ENCODE results near the gene PPEF1. TPM values are rescaled to one million over a fixed set of nuclear protein-coding genes. Genes with fewer than 3 reads are reported as not detected.
A peak's percentile ranks its signal among the peaks of the same experiment; 100 is the strongest.

PPEF1 gene
- polyA plus RNA-seq, 1 donor from 2014 or later, result 1.5 TPM

DNA sequence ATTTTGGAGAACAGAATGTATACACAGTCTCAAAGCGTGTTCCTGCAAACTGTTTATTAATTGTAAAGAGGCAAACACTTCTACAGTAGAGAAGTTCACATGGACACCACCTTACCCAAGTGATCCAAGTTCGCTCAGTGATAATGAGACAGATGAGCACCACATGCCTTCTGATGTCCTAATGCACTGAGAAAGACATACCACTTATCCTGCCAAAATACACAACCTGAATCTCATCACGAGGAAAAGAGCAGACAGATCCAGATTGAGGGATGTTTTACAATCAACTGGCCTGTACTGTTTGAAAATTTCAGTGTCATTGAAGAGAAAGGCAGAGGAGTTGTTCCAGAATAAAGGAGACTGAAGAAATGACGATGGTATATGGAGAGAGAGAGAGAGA, 12.4 kb downstream of the PPEF1 start:
- H3F3A ChIP-seq (ENCODE audit: insufficient read depth, low read length, poor library complexity, severe bottlenecking), result no peaks in the 10 kb centered on the region
- H3K9me2 ChIP-seq (ENCODE audit: insufficient read depth, low read length), result no peaks in the 10 kb centered on the region
- H4K20me1 ChIP-seq (ENCODE audit: insufficient read depth), result no peaks in the 10 kb centered on the region
- no peaks in the 10 kb centered on the region for H3K79me2 ChIP-seq (replicated peaks; ENCODE audit: insufficient read depth, low read length)
- H3K27me3 ChIP-seq (ENCODE audit: insufficient read depth, low read depth, low read length), result no peaks in the 10 kb centered on the region
- no peak overlapping the region for H3K4me2 ChIP-seq (ENCODE audit: low read length)
- TF ChIP-seq POLR2AphosphoS5 (IDR thresholded peaks at IDR 0.05) (no peak), TAF1 (IDR thresholded peaks at IDR 0.05; ENCODE audit: low read depth) (no peak), EP300 (conservative IDR thresholded peaks at IDR 0.05; ENCODE audit: poor library complexity, severe bottlenecking) (no peak), EZH2 (IDR thresholded peaks at IDR 0.05; ENCODE audit: borderline replicate concordance, insufficient read depth, low read length, poor library complexity, severe bottlenecking) (no peak)
- TF ChIP-seq, protein P1, sequence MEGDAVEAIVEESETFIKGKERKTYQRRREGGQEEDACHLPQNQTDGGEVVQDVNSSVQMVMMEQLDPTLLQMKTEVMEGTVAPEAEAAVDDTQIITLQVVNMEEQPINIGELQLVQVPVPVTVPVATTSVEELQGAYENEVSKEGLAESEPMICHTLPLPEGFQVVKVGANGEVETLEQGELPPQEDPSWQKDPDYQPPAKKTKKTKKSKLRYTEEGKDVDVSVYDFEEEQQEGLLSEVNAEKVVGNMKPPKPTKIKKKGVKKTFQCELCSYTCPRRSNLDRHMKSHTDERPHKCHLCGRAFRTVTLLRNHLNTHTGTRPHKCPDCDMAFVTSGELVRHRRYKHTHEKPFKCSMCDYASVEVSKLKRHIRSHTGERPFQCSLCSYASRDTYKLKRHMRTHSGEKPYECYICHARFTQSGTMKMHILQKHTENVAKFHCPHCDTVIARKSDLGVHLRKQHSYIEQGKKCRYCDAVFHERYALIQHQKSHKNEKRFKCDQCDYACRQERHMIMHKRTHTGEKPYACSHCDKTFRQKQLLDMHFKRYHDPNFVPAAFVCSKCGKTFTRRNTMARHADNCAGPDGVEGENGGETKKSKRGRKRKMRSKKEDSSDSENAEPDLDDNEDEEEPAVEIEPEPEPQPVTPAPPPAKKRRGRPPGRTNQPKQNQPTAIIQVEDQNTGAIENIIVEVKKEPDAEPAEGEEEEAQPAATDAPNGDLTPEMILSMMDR (IDR thresholded peaks at IDR 0.05; ENCODE audit: poor library complexity, severe bottlenecking), result no peak
- TF ChIP-seq, protein P2, sequence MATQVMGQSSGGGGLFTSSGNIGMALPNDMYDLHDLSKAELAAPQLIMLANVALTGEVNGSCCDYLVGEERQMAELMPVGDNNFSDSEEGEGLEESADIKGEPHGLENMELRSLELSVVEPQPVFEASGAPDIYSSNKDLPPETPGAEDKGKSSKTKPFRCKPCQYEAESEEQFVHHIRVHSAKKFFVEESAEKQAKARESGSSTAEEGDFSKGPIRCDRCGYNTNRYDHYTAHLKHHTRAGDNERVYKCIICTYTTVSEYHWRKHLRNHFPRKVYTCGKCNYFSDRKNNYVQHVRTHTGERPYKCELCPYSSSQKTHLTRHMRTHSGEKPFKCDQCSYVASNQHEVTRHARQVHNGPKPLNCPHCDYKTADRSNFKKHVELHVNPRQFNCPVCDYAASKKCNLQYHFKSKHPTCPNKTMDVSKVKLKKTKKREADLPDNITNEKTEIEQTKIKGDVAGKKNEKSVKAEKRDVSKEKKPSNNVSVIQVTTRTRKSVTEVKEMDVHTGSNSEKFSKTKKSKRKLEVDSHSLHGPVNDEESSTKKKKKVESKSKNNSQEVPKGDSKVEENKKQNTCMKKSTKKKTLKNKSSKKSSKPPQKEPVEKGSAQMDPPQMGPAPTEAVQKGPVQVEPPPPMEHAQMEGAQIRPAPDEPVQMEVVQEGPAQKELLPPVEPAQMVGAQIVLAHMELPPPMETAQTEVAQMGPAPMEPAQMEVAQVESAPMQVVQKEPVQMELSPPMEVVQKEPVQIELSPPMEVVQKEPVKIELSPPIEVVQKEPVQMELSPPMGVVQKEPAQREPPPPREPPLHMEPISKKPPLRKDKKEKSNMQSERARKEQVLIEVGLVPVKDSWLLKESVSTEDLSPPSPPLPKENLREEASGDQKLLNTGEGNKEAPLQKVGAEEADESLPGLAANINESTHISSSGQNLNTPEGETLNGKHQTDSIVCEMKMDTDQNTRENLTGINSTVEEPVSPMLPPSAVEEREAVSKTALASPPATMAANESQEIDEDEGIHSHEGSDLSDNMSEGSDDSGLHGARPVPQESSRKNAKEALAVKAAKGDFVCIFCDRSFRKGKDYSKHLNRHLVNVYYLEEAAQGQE (IDR thresholded peaks at IDR 0.05; ENCODE audit: borderline replicate concordance), result no peak
- no peak overlapping the region for H3K9ac ChIP-seq (ENCODE audit: low read length)
- no peaks in the 10 kb centered on the region for H3K9me3 ChIP-seq (ENCODE audit: low read length)
- H3K4me3 ChIP-seq (ENCODE audit: low read length), result no peak overlapping the region
- H3K36me3 ChIP-seq (ENCODE audit: insufficient read depth, low read length), result no peaks in the 10 kb centered on the region
- H2AFZ ChIP-seq (ENCODE audit: low read depth, low read length), result no peak overlapping the region
- H3K27ac ChIP-seq (ENCODE audit: low read length), result no peak overlapping the region

DNA sequence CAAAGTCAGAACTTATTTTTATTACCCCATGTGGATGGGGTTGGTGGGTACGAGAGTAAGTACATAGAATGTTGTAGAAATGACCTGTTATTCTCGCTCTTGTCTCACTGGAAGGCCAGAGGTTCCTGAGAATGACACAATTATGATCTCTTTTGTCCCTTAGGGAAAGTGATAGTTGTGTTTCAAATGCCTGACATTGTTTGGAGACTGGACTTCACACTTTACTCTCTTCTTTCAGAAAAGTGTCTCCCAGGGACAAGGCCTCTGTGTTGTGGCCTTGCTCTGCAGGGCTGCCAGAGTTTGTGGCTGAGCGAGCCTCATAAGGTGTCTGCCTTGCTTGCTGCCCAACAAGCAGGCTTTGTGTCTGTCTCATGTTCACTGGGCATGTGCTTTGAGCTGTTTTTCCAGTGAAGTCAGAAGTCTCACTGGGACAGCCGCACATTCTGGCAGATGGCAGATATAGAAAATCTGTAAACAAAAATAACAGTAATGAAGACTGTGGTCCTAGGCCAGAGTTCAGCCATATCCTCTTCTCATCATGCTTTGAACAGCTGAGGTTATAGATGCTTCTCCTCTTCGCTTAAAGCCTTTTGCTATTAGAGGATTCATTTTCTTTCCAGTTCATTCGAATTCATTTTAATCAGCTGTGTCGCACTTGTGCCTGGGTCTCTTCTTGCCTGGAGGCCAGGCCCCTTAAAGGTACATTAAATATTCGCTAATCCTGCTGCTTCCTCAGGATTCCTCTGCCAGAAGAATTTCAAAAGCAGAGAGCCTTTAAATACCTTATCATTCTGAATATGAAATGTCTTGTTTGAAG, 14.4 kb downstream of the PPEF1 start:
- no peaks in the 10 kb centered on the region for H3K9me3 ChIP-seq (ENCODE audit: low read length)
- no peaks in the 10 kb centered on the region for H3K79me2 ChIP-seq (replicated peaks; ENCODE audit: insufficient read depth, low read length)
- H3K27ac ChIP-seq (ENCODE audit: low read length), result peak overlapping the region; percentile 28
- no peaks in the 10 kb centered on the region for H3F3A ChIP-seq (ENCODE audit: insufficient read depth, low read length, poor library complexity, severe bottlenecking)
- no peaks in the 10 kb centered on the region for H3K36me3 ChIP-seq (ENCODE audit: insufficient read depth, low read length)
- H2AFZ ChIP-seq (ENCODE audit: low read depth, low read length), result no peak overlapping the region
- TF ChIP-seq EZH2 (IDR thresholded peaks at IDR 0.05; ENCODE audit: borderline replicate concordance, insufficient read depth, low read length, poor library complexity, severe bottlenecking) (no peak), POLR2AphosphoS5 (IDR thresholded peaks at IDR 0.05) (no peak)
- H3K27me3 ChIP-seq (ENCODE audit: insufficient read depth, low read depth, low read length), result no peaks in the 10 kb centered on the region
- no peaks in the 10 kb centered on the region for H4K20me1 ChIP-seq (ENCODE audit: insufficient read depth)
- no peaks in the 10 kb centered on the region for H3K9me2 ChIP-seq (ENCODE audit: insufficient read depth, low read length)
- no peak overlapping the region for H3K4me2 ChIP-seq (ENCODE audit: low read length)
- H3K4me3 ChIP-seq (ENCODE audit: low read length), result no peak overlapping the region
- no peak overlapping the region for H3K9ac ChIP-seq (ENCODE audit: low read length)

DNA sequence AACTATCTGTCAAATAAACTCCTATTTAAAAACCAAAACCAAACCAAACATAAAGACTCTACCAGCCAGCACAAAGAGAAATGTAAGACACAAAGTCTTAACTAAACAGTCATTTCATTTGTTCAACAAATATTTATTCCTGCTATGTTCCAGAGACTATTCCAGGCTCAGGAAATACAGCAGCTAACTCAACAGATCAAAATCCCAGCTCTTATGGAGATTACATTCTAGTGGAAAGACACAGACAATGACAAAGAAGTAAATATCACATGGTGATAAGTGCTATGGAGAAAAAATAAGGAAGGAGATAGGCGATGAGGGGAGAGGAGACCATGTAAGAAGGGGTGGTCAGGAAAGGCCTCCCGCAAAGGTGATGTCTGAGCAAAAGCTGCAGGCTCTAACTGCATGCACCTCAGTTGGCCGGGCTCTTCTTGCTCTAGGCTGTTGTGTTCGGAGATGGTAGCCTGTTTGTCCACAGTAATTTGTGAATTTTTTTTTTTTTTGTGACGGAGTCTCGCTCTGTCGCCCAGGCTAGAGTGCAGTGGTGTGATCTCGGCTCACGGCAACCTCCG, 15.1 kb downstream of the PPEF1 start:
- Histone ChIP-seq H3F3A (ENCODE audit: insufficient read depth, low read length, poor library complexity, severe bottlenecking) (no peaks in the 10 kb centered on the region), H3K36me3 (ENCODE audit: insufficient read depth, low read length) (no peaks in the 10 kb centered on the region), H3K4me2 (ENCODE audit: low read length) (no peak overlapping the region), H3K4me3 (ENCODE audit: low read length) (no peak overlapping the region), H3K9ac (ENCODE audit: low read length) (no peak overlapping the region), H3K79me2 (replicated peaks; ENCODE audit: insufficient read depth, low read length) (no peaks in the 10 kb centered on the region), H3K27ac (ENCODE audit: low read length) (peak overlapping the region; percentile 28), H3K9me2 (ENCODE audit: insufficient read depth, low read length) (no peaks in the 10 kb centered on the region), H2AFZ (ENCODE audit: low read depth, low read length) (no peak overlapping the region), H3K9me3 (ENCODE audit: low read length) (no peaks in the 10 kb centered on the region), H4K20me1 (ENCODE audit: insufficient read depth) (no peaks in the 10 kb centered on the region), H3K27me3 (ENCODE audit: insufficient read depth, low read depth, low read length) (no peaks in the 10 kb centered on the region)
- TF ChIP-seq TAF1 (IDR thresholded peaks at IDR 0.05; ENCODE audit: low read depth), result no peak
- TF ChIP-seq, protein P2 (IDR thresholded peaks at IDR 0.05; ENCODE audit: borderline replicate concordance), result no peak
- TF ChIP-seq RAD21 (conservative IDR thresholded peaks at IDR 0.05), result no peak
- no peak for TF ChIP-seq MXI1 (conservative IDR thresholded peaks at IDR 0.05; ENCODE audit: poor library complexity, severe bottlenecking)
- no peak for TF ChIP-seq POLR2AphosphoS5 (IDR thresholded peaks at IDR 0.05)
- no peak for TF ChIP-seq EP300 (conservative IDR thresholded peaks at IDR 0.05; ENCODE audit: poor library complexity, severe bottlenecking)
- TF ChIP-seq EZH2 (IDR thresholded peaks at IDR 0.05; ENCODE audit: borderline replicate concordance, insufficient read depth, low read length, poor library complexity, severe bottlenecking), result no peak
- TF ChIP-seq, protein P1 (IDR thresholded peaks at IDR 0.05; ENCODE audit: poor library complexity, severe bottlenecking), result no peak
